Endodermal cell (in vitro differentiated cells): Measurements from ENCODE around the gene TAGLN2. TPM values are rescaled to one million over a fixed set of nuclear protein-coding genes. Genes with fewer than 3 reads are reported as not detected.

Experiments used
- DNase-seq: peaks from one replicate; pipeline ENCODE4 v3.0.0-alpha.2; 2017
- H3K27ac ChIP-seq: 2 replicates; pipeline ENCODE4 v1.5.1; 2013; ENCODE audit warnings: mild to moderate bottlenecking, low read depth, low read length, moderate library complexity
- H3K27me3 ChIP-seq: 2 replicates; pipeline ENCODE4 v1.6.1; 2013; ENCODE audit warnings: mild to moderate bottlenecking, low read length, moderate library complexity; ENCODE audit not compliant: insufficient read depth, control insufficient read depth, poor library complexity, severe bottlenecking
- H3K36me3 ChIP-seq: 2 replicates; pipeline ENCODE4 v1.7.0; 2013; ENCODE audit warnings: mild to moderate bottlenecking, low read length, moderate library complexity; ENCODE audit not compliant: control insufficient read depth, insufficient read depth
- H3K4me1 ChIP-seq: one replicate; pipeline ENCODE4 v1.7.0; 2013; ENCODE audit warnings: low read length; ENCODE audit not compliant: control insufficient read depth, insufficient read depth
- H3K4me3 ChIP-seq: 2 replicates; pipeline ENCODE4 v1.5.1; 2013; ENCODE audit warnings: mild to moderate bottlenecking, low read length, moderate library complexity
- H3K9ac ChIP-seq: 2 replicates; pipeline ENCODE4 v1.6.1; 2013; ENCODE audit warnings: mild to moderate bottlenecking, low read length, moderate library complexity; ENCODE audit not compliant: poor library complexity, severe bottlenecking; ENCODE audit errors: extremely low read depth
- H3K9me3 ChIP-seq: 2 replicates; pipeline ENCODE4 v1.6.1; 2013; ENCODE audit warnings: mild to moderate bottlenecking, low read length, moderate library complexity; ENCODE audit not compliant: control insufficient read depth
- H3K27ac Mint-ChIP-seq: 2 replicates; pipeline ENCODE4 v1.8.0; 2020; ENCODE audit warnings: mixed read lengths
- H3K27me3 Mint-ChIP-seq: 2 replicates; pipeline ENCODE4 v1.8.0; 2021; ENCODE audit warnings: mild to moderate bottlenecking, mixed read lengths; ENCODE audit not compliant: insufficient read depth
- H3K36me3 Mint-ChIP-seq: 2 replicates; pipeline ENCODE4 v1.8.0; 2020; ENCODE audit warnings: low read depth, mixed read lengths
- H3K4me1 Mint-ChIP-seq: 2 replicates; pipeline ENCODE4 v1.8.0; 2020; ENCODE audit warnings: mixed read lengths
- H3K4me3 Mint-ChIP-seq: 2 replicates; pipeline ENCODE4 v1.8.0; 2020; ENCODE audit warnings: mild to moderate bottlenecking, moderate library complexity, mixed read lengths
- H3K9me3 Mint-ChIP-seq: 2 replicates; pipeline ENCODE4 v1.8.0; 2020; ENCODE audit warnings: mild to moderate bottlenecking, mixed read lengths
- CTCF ChIP-seq: fragments of 200-600 bp; sonication (generic); conservative IDR thresholded peaks from 2 replicates; pipeline ENCODE4 v1.5.0; 2021; ENCODE audit warnings: antibody characterized with exemption, mild to moderate bottlenecking
- WGBS, 2 experiments: methylation state at CpG; one replicate each; pipeline versions ENCODE4 v1.1.5 to v1.1.7; 2013; ENCODE audit warnings: missing lambda C conversion rate in 2 of 2, mixed read lengths in 1 of 2; ENCODE audit not compliant: insufficient coverage in 1 of 2, insufficient read length in 1 of 2; 5-methylcytosine and 5-hydroxymethylcytosine counted together
- total RNA-seq, 2 donors: library from RNA; stranded (reverse); fragmentation: NEBNext Ultra II Directional in 1 of 2; extraction: Animal tissue kit (Norgen Biotek cat#: 25700) in 1 of 2; gene quantifications; 2 replicates in 1 of 2; 3 replicates in 1 of 2; pipeline ENCODE4 v1.2.1, GENCODE V29; 2021

TAGLN2 gene
- total RNA-seq, 2 donors from 2014 or later, result 136 to 221 TPM

DNA sequence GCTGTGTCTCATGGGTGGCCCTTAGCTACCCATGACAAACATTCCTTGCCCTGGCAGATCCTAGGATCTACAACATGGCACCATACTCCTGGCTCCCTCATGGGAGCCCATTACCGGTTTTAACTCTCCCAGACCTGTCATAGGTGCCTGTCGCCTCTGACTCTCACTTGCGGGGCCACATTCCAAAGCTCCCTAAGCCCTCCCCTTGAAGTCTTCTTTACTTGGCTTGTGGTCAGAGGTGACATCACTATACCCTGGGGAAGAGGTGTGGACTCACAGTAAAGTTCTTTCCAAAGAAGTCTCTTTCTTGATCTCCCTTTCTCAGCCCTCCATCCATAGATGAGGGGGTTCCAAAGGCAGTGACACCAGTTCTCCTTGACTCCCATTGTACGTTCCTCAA, 34.1 kb upstream of the TAGLN2 start:
- peak; percentile 65 for DNase-seq
- H3K9me3 ChIP-seq, result no peaks in the 10 kb centered on the region
- WGBS, 2 experiments, result 78 to 88% methylated on average over 4 of the region's 4 CpGs
- H3K36me3 Mint-ChIP-seq, result no peaks in the 10 kb centered on the region
- no peak overlapping the region for H3K27ac ChIP-seq
- no peak overlapping the region for H3K9ac ChIP-seq
- peaks cover 4% of the 10 kb centered on the region for H3K4me1 ChIP-seq
- no peaks in the 10 kb centered on the region for H3K36me3 ChIP-seq
- H3K27me3 Mint-ChIP-seq, result peaks cover 2% of the 10 kb centered on the region
- no peak overlapping the region for H3K27ac Mint-ChIP-seq
- TF ChIP-seq CTCF, result no peak
- no peak overlapping the region for H3K4me3 Mint-ChIP-seq
- no peaks in the 10 kb centered on the region for H3K9me3 Mint-ChIP-seq
- H3K27me3 ChIP-seq, result no peaks in the 10 kb centered on the region
- no peak overlapping the region for H3K4me3 ChIP-seq
- H3K4me1 Mint-ChIP-seq, result peaks cover 14% of the 10 kb centered on the region

DNA sequence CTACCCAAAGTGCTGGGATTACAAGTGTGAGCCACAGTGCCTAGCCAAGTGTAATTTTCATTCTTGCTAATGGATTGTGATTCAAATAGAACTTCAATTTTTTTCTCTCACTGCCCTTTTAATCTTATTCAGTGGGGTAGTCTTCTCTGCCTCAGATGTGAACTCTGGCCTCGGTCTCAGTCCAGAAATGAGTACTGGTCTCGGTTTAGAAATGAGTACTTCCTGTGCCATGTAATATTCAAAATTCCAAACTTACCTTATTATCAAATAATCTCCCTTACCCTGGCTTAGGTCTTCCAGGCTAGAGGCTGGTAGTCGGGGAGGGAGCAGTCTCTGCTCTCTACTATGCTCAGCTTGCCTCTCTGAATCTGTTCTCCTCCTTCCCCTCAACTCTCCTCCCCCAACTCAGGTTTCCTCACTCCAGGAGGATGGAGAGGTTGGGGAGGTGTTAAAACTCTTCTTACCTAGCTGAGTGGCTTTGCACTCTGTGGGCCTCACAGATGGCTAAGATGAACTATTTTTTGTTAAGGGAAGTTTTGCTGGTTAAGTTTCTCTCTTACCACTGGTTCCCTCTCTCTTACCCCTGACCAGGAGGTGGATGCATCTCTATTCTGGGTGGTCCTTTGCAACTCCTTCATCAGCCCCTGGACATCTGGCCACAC, 33.5 kb upstream of the TAGLN2 start:
- TF ChIP-seq CTCF, result no peak
- Mint-ChIP-seq H3K27ac (no peak overlapping the region), H3K27me3 (peaks cover 2% of the 10 kb centered on the region), H3K4me1 (peaks cover 12% of the 10 kb centered on the region), H3K9me3 (no peaks in the 10 kb centered on the region), H3K4me3 (no peak overlapping the region), H3K36me3 (no peaks in the 10 kb centered on the region)
- peaks cover 4% of the 10 kb centered on the region for H3K4me1 ChIP-seq
- no peaks in the 10 kb centered on the region for H3K27me3 ChIP-seq
- WGBS, 2 experiments, result 50 to 62% methylated on average over 2 to 3 of the region's 3 CpGs
- H3K27ac ChIP-seq, result no peak overlapping the region
- no peaks in the 10 kb centered on the region for H3K36me3 ChIP-seq
- DNase-seq, result no peak
- H3K9ac ChIP-seq, result no peak overlapping the region
- H3K9me3 ChIP-seq, result no peaks in the 10 kb centered on the region
- H3K4me3 ChIP-seq, result no peak overlapping the region

DNA sequence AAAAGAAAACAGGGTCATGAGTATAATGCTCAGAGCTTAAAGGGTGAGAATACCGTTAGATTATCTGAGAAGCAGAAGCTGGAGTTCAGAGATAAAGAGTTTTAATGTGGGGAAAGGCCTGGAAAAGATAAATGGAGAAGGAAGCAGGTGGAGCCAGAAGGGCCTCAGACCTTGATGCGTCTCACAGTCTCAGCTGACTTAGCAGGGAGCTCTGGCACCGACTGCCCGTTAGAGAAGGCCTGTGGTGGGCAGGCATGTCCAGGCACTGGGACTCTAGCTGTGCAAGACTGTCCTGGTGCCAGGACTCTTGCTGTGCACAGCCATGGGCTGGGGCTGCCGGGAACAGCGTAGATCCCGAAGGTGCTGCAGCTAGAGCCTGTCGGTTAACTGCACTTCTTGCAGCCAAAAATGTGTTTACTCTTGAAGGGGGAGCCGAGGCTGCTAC, 32.5 kb upstream of the TAGLN2 start:
- no peak overlapping the region for H3K9ac ChIP-seq
- H3K27ac Mint-ChIP-seq, result no peak overlapping the region
- WGBS, 2 experiments, result 78 to 80% methylated on average over 8 to 9 of the region's 9 CpGs
- no peaks in the 10 kb centered on the region for H3K36me3 ChIP-seq
- H3K9me3 ChIP-seq, result no peaks in the 10 kb centered on the region
- H3K4me1 Mint-ChIP-seq, result peaks cover 12% of the 10 kb centered on the region
- peaks cover 11% of the 10 kb centered on the region for H3K27me3 Mint-ChIP-seq
- no peaks in the 10 kb centered on the region for H3K36me3 Mint-ChIP-seq
- H3K4me1 ChIP-seq, result peaks cover 4% of the 10 kb centered on the region
- no peak for TF ChIP-seq CTCF
- no peak overlapping the region for H3K4me3 ChIP-seq
- peaks cover 9% of the 10 kb centered on the region for H3K27me3 ChIP-seq
- no peaks in the 10 kb centered on the region for H3K9me3 Mint-ChIP-seq
- H3K27ac ChIP-seq, result no peak overlapping the region
- DNase-seq, result no peak
- H3K4me3 Mint-ChIP-seq, result no peak overlapping the region
